ENCODE results near the gene TSC1.
"Not testable (repeated sequence)": the region's sequence is repeated elsewhere in the genome, so short reads cannot be mapped to it uniquely, and the experiment has no call there.

TSC1 gene

DNA sequence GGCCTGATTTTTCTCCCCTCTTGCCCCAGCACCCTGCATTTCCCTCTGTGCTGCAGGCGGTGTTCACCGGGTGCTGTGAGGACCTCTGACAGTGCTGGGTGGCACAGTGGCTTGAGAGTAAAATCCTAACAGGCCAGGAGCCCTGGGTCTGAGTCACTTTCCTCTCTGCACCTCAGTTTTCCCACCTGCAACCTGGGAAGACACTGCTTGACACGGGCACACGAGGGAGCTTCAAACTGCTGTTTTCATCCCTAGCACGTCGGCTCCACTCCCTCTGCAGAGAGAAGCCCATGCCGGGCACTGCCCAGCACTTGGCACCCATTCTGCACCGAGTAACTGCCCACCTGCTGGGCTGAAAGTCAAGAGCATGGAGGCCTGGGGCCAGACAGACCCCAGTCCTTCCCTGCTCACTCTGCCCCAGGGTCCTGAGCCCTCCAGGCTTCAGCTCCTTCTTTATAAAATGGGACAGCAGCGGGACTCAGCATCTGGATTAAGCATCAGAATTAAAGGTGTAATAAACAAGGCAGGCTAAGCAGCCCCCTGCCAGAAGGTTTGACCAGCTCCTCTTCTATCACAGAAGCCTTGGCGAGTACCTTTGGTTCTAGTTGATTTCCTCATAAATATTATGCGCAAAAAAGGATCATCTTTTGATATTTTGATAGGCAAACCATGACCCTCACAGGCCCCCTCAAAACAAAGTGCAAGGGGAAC is 39.2 kb upstream of the TSC1 start:
- peaks cover 28% of the 10 kb centered on the region for H3K27me3 Mint-ChIP-seq

DNA sequence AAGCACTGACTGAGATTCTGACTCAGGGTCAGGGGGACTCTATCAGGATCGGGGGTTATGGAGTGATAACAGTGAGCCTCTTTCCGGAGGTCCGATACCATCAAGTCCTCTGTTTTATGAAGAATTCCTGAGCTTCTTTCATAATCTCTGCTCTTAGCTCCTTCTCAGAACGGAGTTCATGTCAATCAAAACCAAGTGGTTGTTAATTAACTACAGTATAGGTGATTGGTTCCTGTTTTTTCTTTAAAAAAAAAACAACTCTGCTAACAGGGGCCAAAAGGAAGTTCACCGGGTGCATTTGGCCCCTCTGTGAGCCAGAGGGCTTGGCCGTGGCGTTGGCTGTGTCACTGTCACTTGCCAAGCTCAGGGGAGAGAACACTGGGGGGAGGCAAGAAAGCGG is 38.0 kb upstream of the TSC1 start:
- Mint-ChIP-seq H3K36me3 (no peaks in the 10 kb centered on the region), H3K27ac (no peak overlapping the region), H3K4me3 (no peak overlapping the region), H3K9me3 (ENCODE audit: low read depth) (no peaks in the 10 kb centered on the region), H3K4me1 (ENCODE audit: low read depth) (peaks cover 11% of the 10 kb centered on the region), H3K27me3 (peaks cover 30% of the 10 kb centered on the region)

More for the DNA sequence above, 39.2 kb upstream of the TSC1 start:
- Mint-ChIP-seq H3K9me3 (ENCODE audit: low read depth) (no peaks in the 10 kb centered on the region), H3K4me1 (ENCODE audit: low read depth) (peaks cover 6% of the 10 kb centered on the region), H3K36me3 (no peaks in the 10 kb centered on the region), H3K4me3 (no peak overlapping the region), H3K27ac (no peak overlapping the region)

DNA sequence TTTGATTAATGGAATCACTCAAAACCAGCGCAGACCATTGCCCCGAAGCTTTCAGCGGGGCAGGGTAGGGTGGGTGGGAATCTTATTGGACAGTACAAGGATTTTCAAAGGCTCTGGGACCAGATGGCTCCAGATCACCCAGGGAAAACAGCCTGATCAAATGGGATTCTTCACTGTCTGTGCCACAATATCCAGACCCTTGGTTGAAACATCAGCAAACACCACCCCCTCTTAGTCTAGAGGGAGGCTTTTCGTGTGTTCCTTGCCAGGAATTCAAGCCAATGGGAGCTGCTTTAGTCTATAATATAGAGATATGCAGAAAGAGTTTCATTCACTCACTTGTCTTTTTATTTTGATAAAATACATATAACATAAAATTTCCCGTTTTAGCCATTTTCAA is 35.7 kb upstream of the TSC1 start:
- Mint-ChIP-seq H3K9me3 (ENCODE audit: low read depth) (no peaks in the 10 kb centered on the region), H3K36me3 (no peaks in the 10 kb centered on the region), H3K4me3 (no peak overlapping the region), H3K27ac (no peak overlapping the region), H3K27me3 (peaks cover 28% of the 10 kb centered on the region), H3K4me1 (ENCODE audit: low read depth) (peaks cover 11% of the 10 kb centered on the region)

DNA sequence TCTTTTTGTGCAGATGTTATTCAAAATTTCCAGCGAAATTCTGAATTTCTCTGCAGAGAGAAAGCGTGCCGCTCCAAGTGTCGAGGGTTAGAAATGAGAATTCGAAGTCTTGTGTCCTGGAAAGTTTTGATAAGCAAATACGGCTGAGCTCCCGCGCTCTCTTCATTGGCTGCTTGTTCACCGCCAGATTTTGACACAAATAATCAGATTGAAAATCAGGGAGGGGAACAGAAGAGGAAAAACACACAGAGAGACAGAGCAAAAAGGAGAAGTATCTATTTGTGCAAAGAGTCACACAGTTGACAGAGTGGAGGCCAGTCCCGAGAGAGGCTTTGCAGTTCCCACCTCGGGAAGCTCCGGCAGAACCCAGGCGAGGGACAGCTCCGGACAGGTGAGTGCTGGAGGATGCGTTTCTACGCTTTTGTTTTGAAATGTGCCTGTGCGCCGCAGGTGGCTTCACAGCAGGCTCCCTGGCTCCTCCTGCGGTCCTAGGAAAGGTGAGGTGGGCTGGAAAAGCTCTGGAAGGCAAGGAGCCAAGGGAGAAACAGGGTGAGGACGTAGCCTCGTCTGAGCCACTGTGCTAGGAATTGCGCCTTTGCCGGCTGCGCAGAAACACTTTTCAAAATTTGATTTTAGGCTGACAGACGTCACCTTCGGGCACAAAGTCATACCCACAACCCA is 34.2 kb upstream of the TSC1 start, which contains the start of gene GFI1B:
Gene GFI1B (plus strand): TSS at position 244 of the 681 bp plus-strand sequence. CDS start 7,985 bp downstream, outside the sequence.
- Mint-ChIP-seq H3K4me3 (no peak within 1 kb of the TSS), H3K36me3 (no peaks in the 10 kb centered on the region), H3K27ac (no peak within 1 kb of the TSS), H3K9me3 (ENCODE audit: low read depth) (no peaks in the 10 kb centered on the region), H3K4me1 (ENCODE audit: low read depth) (peaks cover 11% of the 10 kb centered on the region), H3K27me3 (peaks cover 28% of the 10 kb centered on the region)

DNA sequence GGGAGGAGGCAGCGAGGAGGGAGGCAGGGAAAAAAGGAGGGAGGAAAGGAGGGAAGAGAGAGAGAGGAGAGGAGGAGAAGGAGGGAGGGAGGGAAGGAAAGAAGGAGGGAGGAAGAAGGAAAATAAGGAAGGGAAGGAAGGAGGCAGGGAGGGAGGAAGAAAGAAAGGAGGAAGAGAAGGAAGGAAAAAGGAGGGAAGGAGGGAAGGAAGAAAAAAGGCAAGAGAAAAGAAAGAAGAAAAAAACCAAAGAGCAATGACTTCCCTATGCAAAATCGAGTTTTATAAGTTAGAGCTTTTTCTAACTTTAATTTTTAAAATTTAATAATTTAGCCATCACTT is 33.7 kb upstream of the TSC1 start:
- Mint-ChIP-seq H3K27ac (no peak overlapping the region), H3K27me3 (peaks cover 28% of the 10 kb centered on the region), H3K4me1 (ENCODE audit: low read depth) (peaks cover 11% of the 10 kb centered on the region), H3K9me3 (ENCODE audit: low read depth) (no peaks in the 10 kb centered on the region), H3K36me3 (no peaks in the 10 kb centered on the region), H3K4me3 (no peak overlapping the region)

DNA sequence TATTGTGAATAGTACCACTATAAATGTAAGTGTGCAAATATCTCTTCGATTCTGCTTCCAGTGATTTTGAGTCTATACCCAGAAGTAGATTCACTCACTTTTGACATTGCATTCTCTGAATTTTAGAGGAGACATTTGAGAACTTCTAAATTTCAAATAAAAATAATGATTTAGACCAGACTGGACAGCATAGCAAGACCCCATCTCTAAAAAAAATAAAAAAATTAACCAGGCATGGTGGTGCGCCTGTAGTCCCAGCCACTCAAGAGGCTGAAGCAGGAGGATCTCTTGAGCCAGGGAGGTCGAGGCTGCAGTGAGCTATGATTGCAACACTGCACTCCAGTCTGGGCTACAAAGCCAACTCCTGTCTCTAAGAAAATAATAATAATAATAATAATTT is 32.2 kb upstream of the TSC1 start:
- no peak overlapping the region for H3K4me3 Mint-ChIP-seq
- no peak overlapping the region for H3K27ac Mint-ChIP-seq
- no peaks in the 10 kb centered on the region for H3K36me3 Mint-ChIP-seq
- peaks cover 25% of the 10 kb centered on the region for H3K27me3 Mint-ChIP-seq
- peaks cover 11% of the 10 kb centered on the region for H3K4me1 Mint-ChIP-seq (ENCODE audit: low read depth)
- no peaks in the 10 kb centered on the region for H3K9me3 Mint-ChIP-seq (ENCODE audit: low read depth)

DNA sequence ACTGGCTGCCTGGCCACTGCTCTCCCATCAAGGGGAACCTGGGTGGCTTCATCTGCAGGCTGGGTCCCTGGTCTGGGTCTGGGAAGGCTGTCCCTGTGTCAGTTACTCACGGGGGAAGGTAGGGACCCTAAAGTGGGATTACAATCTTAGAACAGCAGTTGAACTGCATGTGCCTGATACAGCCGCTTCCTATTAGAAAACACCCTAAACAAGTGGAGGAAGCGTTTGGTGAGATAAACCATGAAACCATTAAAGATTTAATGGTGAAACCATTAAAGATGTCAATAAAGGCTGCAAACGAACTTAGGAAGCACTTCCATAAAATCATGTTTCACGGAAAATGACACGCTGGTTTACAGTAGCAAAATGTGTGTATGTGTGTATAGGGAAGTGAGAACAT is 31.5 kb upstream of the TSC1 start:
- no peaks in the 10 kb centered on the region for H3K36me3 Mint-ChIP-seq
- H3K9me3 Mint-ChIP-seq (ENCODE audit: low read depth): no peaks in the 10 kb centered on the region

DNA sequence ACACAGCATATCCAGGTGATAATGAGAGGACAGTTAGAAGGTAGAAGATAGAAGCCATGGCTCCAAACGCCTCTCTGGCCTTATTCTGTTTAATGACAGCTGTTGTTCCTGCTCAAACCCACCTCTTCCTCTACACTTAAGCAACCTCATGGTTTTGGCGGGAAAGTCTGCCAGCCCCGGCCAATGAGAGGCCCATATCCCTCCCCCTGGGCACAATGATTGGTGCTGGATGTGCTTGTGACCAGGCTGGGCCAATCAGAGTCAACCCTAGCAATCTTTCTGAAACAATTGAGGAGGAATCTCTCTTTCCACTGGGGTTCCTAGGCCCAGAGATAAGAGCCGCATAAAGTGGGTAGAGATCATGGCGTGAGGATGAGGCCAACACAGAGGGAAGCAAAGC is 29.3 kb upstream of the TSC1 start:
- H3K27ac Mint-ChIP-seq: no peak overlapping the region
- H3K4me1 Mint-ChIP-seq (ENCODE audit: low read depth): peaks cover 6% of the 10 kb centered on the region
- peaks cover 13% of the 10 kb centered on the region for H3K27me3 Mint-ChIP-seq
- no peaks in the 10 kb centered on the region for H3K9me3 Mint-ChIP-seq (ENCODE audit: low read depth)
- no peak overlapping the region for H3K4me3 Mint-ChIP-seq
- no peaks in the 10 kb centered on the region for H3K36me3 Mint-ChIP-seq

More for the DNA sequence above, 31.5 kb upstream of the TSC1 start:
- H3K4me1 Mint-ChIP-seq (ENCODE audit: low read depth): peaks cover 11% of the 10 kb centered on the region
- peaks cover 24% of the 10 kb centered on the region for H3K27me3 Mint-ChIP-seq
- H3K4me3 Mint-ChIP-seq: no peak overlapping the region
- H3K27ac Mint-ChIP-seq: no peak overlapping the region

DNA sequence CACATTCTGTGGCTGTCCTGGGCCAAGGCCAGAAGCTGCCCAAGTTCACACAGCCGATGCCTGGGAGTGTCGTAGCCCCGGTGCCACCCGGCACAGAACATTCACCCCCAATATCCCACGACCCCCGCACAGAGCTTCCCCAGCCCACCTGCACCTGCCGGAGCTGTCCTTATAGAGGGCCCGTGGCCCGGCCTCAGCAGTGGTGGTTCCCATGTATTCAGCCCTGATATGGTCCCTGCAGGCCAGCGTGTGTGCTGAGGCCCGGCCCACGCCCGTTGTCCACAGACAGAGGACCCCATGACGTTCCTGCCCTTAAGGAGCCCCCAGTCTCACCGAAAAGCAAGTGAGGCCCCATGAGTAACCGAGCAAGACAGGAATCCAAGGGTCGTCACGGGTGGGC is 28.8 kb upstream of the TSC1 start:
- Mint-ChIP-seq H3K4me3 (no peak overlapping the region), H3K9me3 (ENCODE audit: low read depth) (no peaks in the 10 kb centered on the region), H3K27me3 (peaks cover 9% of the 10 kb centered on the region), H3K27ac (no peak overlapping the region), H3K4me1 (ENCODE audit: low read depth) (peaks cover 2% of the 10 kb centered on the region), H3K36me3 (no peaks in the 10 kb centered on the region)

DNA sequence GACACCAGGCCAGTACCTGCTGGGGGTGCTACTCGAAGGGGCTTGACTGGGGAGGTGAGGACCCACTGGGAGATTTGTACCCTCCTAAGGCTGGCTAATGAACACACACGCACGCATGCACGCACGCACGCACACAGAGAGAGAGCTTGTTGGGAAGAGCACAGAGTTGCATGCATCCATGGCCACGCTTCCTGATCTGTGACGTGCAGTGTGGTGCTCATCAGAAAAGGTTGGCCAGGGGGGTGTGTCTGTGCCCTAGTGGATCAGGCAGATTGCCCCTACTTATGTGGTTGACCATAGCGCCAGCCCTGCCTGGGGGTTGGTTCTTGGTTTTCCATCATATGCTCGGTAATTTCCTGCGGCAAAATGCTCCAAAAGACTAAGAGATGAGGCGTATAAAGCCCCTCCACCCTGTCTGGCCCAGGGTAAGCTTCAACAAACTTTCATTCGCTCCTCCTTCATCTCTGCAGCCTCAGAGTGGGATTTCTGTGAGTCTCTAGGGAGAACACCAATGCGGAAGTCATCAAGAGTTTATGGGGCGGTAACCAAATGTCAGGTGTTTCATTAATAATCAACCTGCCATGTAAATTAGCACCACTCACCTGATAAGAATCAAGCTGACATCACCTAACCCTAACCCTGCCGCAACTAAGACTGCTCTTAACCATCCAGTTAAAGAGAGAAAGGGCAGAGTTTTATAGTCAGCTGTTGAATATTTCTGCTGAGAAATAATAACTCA is 26.1 kb upstream of the TSC1 start:
- Mint-ChIP-seq H3K4me1 (ENCODE audit: low read depth) (no peaks in the 10 kb centered on the region), H3K27ac (no peak overlapping the region), H3K27me3 (peaks cover 7% of the 10 kb centered on the region), H3K4me3 (no peak overlapping the region), H3K36me3 (no peaks in the 10 kb centered on the region), H3K9me3 (ENCODE audit: low read depth) (no peaks in the 10 kb centered on the region)

DNA sequence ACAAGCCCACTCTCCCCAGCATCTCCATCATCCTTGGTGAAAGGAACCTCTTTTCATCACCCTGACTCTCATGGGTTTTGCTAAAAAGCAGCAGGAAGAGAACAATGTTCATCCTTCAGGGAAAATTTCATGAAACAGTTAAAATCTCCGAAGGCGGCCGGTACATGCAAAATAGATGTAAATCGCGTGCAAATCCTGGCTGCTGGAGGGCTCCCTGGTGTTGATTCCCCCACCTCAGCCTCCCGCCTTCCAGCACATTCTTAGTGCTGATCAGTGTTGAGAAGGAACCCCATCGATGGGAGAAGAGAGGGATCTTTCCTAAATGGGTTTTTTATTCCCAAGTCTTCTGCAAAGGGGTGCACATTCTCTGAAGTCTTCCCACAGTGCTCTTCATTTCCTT is 25.4 kb upstream of the TSC1 start:
- Mint-ChIP-seq H3K9me3 (ENCODE audit: low read depth) (no peaks in the 10 kb centered on the region), H3K27me3 (peaks cover 4% of the 10 kb centered on the region)

DNA sequence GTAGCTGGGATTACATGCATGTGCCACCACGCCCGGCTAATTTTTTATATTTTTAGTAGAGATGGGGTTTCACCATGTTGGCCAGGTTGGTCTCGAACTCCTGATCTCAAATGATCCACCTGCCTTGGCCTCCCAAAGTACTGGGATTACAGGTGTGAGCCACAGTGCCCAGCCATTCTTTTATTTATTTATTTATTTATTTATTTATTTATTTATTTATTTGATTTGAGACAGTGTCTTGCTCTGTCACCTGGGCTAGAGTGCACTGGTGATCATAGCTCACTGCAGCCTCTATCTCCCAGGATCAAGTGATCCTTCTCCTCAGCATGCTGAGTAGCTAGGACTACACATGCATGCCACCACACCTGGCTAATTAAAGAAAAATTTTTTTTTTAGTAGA is 23.5 kb upstream of the TSC1 start:
- not testable (repeated sequence) for H3K4me1 Mint-ChIP-seq (ENCODE audit: low read depth); H3K9me3 Mint-ChIP-seq (ENCODE audit: low read depth); H3K27ac Mint-ChIP-seq; H3K36me3 Mint-ChIP-seq; H3K27me3 Mint-ChIP-seq; H3K4me3 Mint-ChIP-seq

More for the DNA sequence above, 25.4 kb upstream of the TSC1 start:
- H3K4me3 Mint-ChIP-seq: no peak overlapping the region
- H3K36me3 Mint-ChIP-seq: no peaks in the 10 kb centered on the region
- no peak overlapping the region for H3K27ac Mint-ChIP-seq
- no peaks in the 10 kb centered on the region for H3K4me1 Mint-ChIP-seq (ENCODE audit: low read depth)

DNA sequence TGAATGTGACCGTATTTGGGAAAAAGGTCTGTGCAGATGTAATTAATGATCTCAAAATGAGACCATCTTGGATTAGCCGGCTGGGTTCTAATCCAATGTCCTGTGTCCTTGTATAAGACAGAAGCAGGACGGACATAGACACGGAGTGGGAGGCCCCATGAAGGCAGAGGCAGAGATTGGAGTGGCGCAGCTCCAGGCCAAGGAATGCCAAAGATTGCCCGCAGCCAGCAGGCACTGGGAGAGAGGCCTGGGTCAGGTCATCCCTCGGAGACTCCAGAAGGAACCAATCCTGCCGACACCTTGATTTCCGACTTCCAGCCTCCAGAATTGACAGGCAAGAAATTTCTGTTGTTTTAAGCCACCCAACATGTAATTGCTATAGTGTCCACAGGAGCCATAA is 21.1 kb upstream of the TSC1 start:
- Mint-ChIP-seq H3K27me3 (peaks cover 7% of the 10 kb centered on the region), H3K4me1 (ENCODE audit: low read depth) (no peaks in the 10 kb centered on the region), H3K36me3 (no peaks in the 10 kb centered on the region), H3K4me3 (no peak overlapping the region), H3K27ac (no peak overlapping the region), H3K9me3 (ENCODE audit: low read depth) (no peaks in the 10 kb centered on the region)

DNA sequence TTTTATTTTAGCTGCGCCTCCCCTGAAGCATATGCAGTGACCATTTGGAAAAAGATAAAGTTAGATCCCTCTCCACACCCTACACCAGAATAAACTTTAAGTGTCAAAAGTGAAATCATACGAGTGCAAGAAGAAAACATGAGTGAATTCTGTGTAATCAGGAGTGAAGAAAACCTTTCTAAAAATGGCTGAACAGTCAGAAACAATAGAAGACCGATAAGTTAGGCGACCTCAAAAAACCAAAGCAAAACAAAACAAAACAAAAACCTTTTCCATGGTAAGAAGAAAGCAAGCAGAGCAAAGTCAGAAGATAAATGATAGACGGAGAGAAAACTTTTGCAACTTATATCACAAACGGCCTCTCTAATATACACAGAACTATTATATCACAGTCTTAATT is 16.6 kb upstream of the TSC1 start:
- Mint-ChIP-seq H3K4me1 (ENCODE audit: low read depth) (no peaks in the 10 kb centered on the region), H3K27me3 (peaks cover 10% of the 10 kb centered on the region), H3K36me3 (no peaks in the 10 kb centered on the region), H3K9me3 (ENCODE audit: low read depth) (peaks cover 6% of the 10 kb centered on the region), H3K27ac (no peak overlapping the region), H3K4me3 (no peak overlapping the region)

DNA sequence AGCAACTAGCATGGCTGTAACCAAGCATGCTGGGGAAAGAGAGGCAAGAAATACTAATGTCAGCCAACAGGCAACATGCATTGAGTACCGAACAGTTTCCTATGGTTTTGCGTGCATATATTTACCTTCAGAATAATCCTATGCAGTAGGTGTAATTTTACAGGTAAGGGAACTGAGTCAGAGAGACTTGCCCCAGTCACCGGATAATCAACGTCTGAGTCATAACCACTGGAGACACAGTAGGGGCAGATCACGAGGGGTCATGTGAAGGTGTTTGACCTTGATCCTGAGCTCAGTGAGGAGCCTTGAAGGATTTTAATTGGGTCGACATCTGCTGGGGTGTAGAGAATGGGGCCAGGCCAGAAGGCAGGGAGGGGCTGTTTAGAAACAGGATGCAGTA is 13.4 kb upstream of the TSC1 start:
- Mint-ChIP-seq H3K4me3 (no peak overlapping the region), H3K27me3 (peaks cover 9% of the 10 kb centered on the region), H3K4me1 (ENCODE audit: low read depth) (no peaks in the 10 kb centered on the region), H3K36me3 (peaks cover 2% of the 10 kb centered on the region), H3K9me3 (ENCODE audit: low read depth) (peaks cover 6% of the 10 kb centered on the region), H3K27ac (no peak overlapping the region)
